Retina (tissue), 1 donor: ENCODE results near the gene IFNLR1.
"Not testable (repeated sequence)": the region's sequence is repeated elsewhere in the genome, so short reads cannot be mapped to it uniquely, and the experiment has no call there.

ENCODE experiments used
- DNase-seq: peaks from one replicate; pipeline ENCODE4 v3.0.0-alpha.2; 2016

The IFNLR1 gene

GRCh38 chr1:24186993-24187790 is at the start of gene IFNLR1:
Gene IFNLR1 (minus strand): TSS chr1:24187289. CDS start chr1:24187248, 41 bp downstream.
- DNase-seq: peak; percentile 62

DNA sequence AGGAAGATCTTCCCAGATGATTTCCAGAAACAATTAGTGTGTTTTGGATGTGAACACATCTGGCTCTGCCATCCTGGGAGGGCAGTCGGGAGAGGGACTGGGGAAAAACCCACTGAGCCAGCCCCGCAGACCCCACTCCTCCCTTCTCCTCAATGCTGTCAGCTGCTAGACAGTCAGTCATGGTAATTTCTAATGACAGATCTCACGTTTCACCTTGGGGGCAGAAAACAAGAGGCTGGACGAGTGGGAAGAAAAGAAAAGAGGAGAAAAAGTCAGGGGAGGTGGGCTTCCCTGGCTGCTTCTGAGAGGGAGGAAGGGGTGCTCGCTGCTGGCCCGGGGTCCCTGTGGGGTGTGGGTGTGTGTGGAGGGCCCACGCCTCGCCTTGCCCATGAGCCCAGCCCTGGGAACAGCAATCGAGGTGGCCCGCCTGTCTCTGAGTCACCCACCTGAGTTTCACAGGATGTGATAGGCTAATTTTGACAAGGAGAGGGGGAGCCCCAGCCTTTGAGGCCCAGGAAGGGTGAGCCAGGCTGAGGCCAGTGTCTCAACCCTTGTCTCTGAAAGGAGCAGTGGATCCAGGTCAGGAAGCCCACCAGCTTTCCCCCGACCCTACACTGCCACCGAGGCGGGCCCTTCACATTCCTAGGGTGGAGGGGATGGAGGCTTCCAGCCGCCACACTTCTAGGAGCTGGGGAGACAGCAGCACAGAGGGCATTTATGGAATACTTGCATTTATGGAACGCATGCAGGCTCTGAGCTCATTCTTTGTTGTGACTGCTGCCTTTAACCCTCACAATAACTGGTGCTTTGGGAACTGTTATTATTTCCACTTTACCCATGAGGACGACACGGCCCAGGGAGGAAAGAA is 49.1 kb upstream of the IFNLR1 start:
- DNase-seq: peak; percentile 27

GRCh38 chr1:24233684-24234600 is 46.9 kb upstream of the IFNLR1 start:
- no peak for DNase-seq

DNA sequence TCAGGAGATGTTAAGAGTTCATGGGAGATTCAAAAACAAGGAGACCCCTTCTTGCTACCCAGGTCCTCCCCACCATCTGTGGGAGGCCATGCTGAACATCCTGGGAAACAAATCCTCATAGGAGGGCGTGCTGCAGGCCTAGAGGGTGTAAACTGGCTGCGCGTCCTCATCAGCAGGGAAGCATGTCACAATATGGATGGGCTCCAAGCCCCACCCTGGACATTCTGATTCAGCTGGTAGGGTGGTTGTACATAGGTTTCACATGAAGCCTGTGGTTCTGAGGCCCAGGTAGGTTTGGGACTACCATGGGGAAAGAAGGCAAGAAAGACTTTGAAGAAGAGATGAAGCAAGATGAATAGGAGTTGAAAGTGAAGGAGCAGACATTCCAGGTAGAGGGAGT is 44.6 kb upstream of the IFNLR1 start:
- DNase-seq: no peak

GRCh38 chr1:24228311-24228710 is 41.2 kb upstream of the IFNLR1 start:
- DNase-seq: no peak

GRCh38 chr1:24226749-24227148 is 39.7 kb upstream of the IFNLR1 start:
- DNase-seq: no peak

- no peak for DNase-seq
Measured at GRCh38 chr1:24224761-24225160, 37.7 kb upstream of the IFNLR1 start.

DNA sequence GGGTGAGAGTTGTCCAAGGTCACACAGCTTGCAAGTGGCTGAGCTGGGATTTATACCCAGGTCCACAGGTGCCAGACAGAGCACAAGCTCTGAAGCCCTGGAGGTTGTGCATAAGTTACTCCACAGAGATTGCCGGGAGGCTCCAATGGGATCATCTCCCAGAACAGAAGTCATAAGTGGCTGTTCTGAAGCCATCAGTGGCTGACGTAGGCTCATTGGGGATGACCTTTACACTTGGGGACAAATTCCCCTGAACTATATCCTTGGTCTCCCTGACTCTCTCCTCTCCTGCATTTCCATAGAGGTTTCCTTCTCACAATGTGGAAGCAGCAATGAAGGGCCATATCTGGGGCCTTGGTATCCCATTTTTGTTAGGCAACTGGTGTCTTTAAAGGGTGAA is 37.0 kb upstream of the IFNLR1 start:
- DNase-seq: no peak

- no peak for DNase-seq
Measured at GRCh38 chr1:24222793-24223192, 35.7 kb upstream of the IFNLR1 start.

DNA sequence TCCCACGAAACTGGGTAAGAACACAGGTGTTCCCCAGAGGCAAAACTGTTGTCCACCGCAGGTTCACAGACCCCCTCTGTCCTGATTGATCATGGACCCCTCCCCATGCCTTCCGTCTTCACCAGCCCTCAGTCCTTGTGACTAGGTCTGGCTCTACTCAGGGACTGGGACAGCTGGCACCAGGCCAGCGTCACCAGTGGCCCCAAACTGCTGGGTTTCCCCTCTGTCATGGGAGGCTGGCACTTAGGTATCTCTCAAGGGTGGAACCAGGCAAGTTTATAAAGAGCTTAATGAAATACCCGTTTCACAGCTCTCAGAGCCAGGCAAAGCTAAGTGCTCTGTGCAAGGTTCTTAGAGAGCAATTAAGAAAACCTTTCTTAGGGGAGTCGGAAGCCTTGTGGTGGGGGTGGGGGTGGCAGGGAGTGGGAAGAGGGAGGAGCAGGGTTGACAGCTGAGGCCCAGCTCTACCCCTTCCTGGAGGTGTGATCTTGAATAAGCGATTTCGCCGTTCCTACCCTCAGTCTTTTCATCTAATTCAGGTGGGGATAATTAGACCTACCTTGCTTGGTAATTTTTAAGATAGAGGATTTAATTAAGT is 35.0 kb upstream of the IFNLR1 start:
- no peak for DNase-seq

DNA sequence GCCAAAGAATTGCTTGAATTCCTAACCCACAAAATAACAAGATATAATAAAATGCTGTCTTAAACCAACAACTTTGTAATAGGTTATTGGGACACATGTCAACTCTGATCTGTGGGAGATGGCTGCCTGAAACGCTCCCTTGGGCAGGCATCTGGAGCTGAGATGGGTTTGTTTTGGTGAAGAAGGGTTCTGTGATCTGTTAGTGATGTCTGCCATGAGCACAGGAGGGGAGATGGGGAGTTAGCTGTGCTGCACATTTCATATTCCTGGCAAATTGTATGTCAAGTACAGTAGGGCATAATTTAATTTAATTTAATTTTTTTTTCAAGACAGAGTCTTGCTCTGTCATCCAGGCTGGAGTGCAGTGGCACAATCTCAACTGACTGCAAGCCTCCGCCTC is 34.2 kb upstream of the IFNLR1 start:
- DNase-seq: no peak

- peak; percentile 44 for DNase-seq
Measured at GRCh38 chr1:24216276-24217074, 29.4 kb upstream of the IFNLR1 start.

GRCh38 chr1:24215226-24215814 is 28.2 kb upstream of the IFNLR1 start:
- no peak for DNase-seq

GRCh38 chr1:24212376-24212775 is 25.3 kb upstream of the IFNLR1 start:
- no peak for DNase-seq

DNA sequence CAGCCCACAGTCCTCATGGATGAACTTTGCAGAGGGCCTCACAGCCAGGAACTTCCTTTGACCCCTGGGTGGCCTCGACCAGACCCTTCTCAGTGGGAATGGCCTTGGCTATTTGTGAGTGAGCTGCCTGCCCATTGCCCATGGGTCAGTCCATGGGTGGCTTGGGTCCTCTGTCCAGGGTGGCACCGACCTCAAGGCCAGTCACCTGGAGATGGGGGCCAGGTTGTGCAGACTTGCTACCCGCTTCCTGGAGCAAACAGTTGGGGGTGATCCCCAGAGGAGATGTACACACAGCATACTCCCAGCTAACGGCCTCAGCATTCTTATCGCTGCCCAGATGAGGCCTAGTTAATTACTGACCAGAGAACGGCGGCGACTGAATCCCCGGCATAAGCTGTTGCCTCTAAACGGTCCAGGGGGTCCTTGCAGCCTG is 23.1 kb upstream of the IFNLR1 start:
- DNase-seq: peak; percentile 28

DNA sequence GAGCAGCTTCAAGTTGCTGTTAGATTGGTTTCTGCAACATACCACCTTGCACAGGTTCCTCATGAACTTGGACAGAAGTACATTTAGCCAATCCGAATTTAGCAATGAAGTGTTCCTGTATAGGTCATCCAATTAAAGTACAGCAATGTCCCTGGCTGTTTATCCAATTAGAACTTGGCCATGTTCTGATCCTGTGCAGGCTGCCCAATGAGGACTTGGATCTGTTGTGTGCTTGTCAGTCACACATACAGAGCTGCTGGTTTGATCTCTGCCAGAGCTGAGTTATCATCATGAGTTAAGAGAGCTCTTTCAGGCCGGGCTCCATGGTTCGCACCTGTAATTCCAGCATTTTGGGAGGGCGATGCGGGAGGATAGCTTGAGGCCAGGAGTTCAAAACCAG is 22.0 kb upstream of the IFNLR1 start:
- DNase-seq: no peak

GRCh38 chr1:24207709-24208108 is 20.6 kb upstream of the IFNLR1 start:
- DNase-seq: peak; percentile 40

GRCh38 chr1:24207395-24207687 is 20.3 kb upstream of the IFNLR1 start:
- not testable (repeated sequence) for DNase-seq

- DNase-seq: no peak
Measured at GRCh38 chr1:24206516-24207394, 19.7 kb upstream of the IFNLR1 start.

DNA sequence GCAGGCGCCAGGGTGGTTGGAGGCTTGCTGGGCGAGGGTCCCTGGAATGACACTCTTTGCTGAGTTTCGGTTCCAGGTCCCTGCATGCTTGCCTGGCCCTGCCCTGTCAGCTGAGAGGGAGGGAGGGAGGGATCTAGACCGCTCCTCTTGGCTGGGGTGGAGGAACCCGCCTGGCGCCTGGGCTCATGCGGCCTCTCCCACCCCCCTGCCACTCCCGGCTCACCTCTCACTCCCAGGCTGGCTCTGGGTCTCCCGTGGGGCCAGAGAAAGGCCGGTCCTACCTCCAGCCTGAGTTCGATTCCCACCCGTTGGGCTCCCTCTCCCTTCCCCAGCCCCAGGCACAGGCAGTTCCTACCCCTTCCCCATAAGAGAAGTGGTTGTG is 19.0 kb upstream of the IFNLR1 start:
- no peak for DNase-seq
